Fibroblast of upper back skin (primary cell): ENCODE measurements around the gene ABCA5.
"Not testable (repeated sequence)": the region's sequence is repeated elsewhere in the genome, so short reads cannot be mapped to it uniquely, and the experiment has no call there.

Source experiments
- DNase-seq: peaks from one replicate; pipeline ENCODE4 v3.0.0-alpha.2; 2013

Gene ABCA5

DNA sequence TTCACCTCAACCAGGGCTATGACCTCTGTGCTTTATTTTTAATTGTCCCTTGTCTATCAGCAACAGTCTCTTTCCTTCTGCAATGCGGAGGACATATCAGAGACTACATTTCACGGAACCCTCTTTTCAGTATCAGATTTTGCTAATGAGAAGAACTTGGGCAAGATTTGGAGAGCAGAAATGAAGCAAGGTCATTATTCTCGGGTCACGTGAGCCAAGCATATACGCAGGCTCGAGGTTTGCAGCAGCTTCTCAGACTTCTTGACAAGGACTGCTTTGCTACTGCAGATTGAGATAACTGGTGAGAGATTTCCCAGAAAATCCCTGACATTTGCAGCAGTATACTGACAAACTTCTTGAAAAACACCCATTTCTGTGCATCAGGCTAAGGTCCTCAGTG lies 128.7 kb downstream of the ABCA5 start:
- DNase-seq: no peak

GRCh38 chr17:69196105-69196653 lies 130.8 kb downstream of the ABCA5 start:
- not testable (repeated sequence) for DNase-seq
